SK-N-SH (cell line): ENCODE results near the gene WWOX.

Experiments
- EZH2phosphoT487 ChIP-seq: fragments of 200-600 bp; sonication (generic); IDR thresholded peaks from 2 replicates; pipeline ENCODE4 v1.6.1; 2017; ENCODE audit warnings: low read depth, mixed run types, mild to moderate bottlenecking, antibody characterized with exemption, moderate library complexity, borderline replicate concordance
- SIN3A ChIP-seq: IDR thresholded peaks from 2 replicates; pipeline ENCODE4 v1.6.1; 2012; ENCODE audit warnings: low read depth, mild to moderate bottlenecking, low read length, moderate library complexity, borderline replicate concordance
- SMC3 ChIP-seq: IDR thresholded peaks from 2 replicates; pipeline ENCODE4 v1.6.1; 2012; ENCODE audit warnings: low read depth, low read length, improper control_type of control experiment
- TCF12 ChIP-seq: IDR thresholded peaks from 2 replicates; pipeline ENCODE4 v1.4.0; 2012
- TEAD4 ChIP-seq: IDR thresholded peaks from 2 replicates; pipeline ENCODE4 v1.4.0; 2012; ENCODE audit warnings: mild to moderate bottlenecking, borderline replicate concordance; ENCODE audit not compliant: insufficient read depth
- TF ChIP-seq, protein P1 (sequence below): fragments of 150-350 bp; IDR thresholded peaks from 2 replicates; pipeline ENCODE4 v1.6.1; 2017; ENCODE audit warnings: antibody characterized with exemption, low read length, low read depth, borderline replicate concordance
- TF ChIP-seq, protein P2 (sequence below): fragments of 200-600 bp; sonication (generic); IDR thresholded peaks from 2 replicates; pipeline ENCODE4 v1.6.1; 2017; ENCODE audit warnings: antibody characterized with exemption, mild to moderate bottlenecking, moderate library complexity

DNA sequence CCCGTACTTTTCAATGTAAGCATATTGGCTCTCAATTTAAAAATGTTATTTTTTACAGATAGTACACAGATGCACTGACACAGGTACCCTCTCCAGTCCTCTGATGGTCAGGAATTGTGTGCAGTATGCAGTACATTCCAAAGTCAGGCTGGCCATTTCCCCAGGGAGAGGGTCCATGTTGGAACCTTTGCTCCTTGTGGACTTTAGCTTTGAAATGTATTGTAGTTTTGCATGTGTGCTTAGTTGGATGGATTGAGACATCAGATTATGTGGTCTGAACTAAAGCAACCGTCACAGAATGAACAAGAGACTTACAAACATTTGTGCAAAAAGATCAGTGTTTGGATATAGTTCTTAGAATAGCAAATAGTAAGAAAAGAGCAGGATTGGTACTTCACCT, 381.1 kb downstream of the WWOX start:
- TF ChIP-seq TCF12 (no peak), SMC3 (no peak), TEAD4 (no peak), SIN3A (no peak), EZH2phosphoT487 (no peak)
- TF ChIP-seq, protein P1, sequence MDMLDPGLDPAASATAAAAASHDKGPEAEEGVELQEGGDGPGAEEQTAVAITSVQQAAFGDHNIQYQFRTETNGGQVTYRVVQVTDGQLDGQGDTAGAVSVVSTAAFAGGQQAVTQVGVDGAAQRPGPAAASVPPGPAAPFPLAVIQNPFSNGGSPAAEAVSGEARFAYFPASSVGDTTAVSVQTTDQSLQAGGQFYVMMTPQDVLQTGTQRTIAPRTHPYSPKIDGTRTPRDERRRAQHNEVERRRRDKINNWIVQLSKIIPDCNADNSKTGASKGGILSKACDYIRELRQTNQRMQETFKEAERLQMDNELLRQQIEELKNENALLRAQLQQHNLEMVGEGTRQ, result no peak
- TF ChIP-seq, protein P2, sequence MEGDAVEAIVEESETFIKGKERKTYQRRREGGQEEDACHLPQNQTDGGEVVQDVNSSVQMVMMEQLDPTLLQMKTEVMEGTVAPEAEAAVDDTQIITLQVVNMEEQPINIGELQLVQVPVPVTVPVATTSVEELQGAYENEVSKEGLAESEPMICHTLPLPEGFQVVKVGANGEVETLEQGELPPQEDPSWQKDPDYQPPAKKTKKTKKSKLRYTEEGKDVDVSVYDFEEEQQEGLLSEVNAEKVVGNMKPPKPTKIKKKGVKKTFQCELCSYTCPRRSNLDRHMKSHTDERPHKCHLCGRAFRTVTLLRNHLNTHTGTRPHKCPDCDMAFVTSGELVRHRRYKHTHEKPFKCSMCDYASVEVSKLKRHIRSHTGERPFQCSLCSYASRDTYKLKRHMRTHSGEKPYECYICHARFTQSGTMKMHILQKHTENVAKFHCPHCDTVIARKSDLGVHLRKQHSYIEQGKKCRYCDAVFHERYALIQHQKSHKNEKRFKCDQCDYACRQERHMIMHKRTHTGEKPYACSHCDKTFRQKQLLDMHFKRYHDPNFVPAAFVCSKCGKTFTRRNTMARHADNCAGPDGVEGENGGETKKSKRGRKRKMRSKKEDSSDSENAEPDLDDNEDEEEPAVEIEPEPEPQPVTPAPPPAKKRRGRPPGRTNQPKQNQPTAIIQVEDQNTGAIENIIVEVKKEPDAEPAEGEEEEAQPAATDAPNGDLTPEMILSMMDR, result no peak
